Loucy (cell line): ENCODE data around the gene C10orf143.

Experiments used
- H2AFZ ChIP-seq: fragments of 200-600 bp; sonication (generic); 2 replicates; pipeline ENCODE4 v1.6.0; 2016; ENCODE audit warnings: antibody characterized with exemption, mild to moderate bottlenecking, low read length, moderate library complexity
- H3F3A ChIP-seq: fragments of 200-600 bp; 2 replicates; pipeline ENCODE4 v1.6.0; 2016; ENCODE audit warnings: antibody characterized with exemption, low read depth, mild to moderate bottlenecking
- H3K27me3 ChIP-seq: fragments of 200-600 bp; sonication (generic); 2 replicates; pipeline ENCODE4 v1.6.1; 2014; ENCODE audit warnings: low read length, mild to moderate bottlenecking; ENCODE audit not compliant: insufficient read depth, poor library complexity, severe bottlenecking
- H3K36me3 ChIP-seq: fragments of 200-600 bp; sonication (generic); 2 replicates; pipeline ENCODE4 v1.6.1; 2016; ENCODE audit warnings: low read length; ENCODE audit not compliant: insufficient read depth
- H3K4me1 ChIP-seq: fragments of 200-600 bp; sonication (generic); 2 replicates; pipeline ENCODE4 v1.5.1; 2014; ENCODE audit warnings: low read length, mild to moderate bottlenecking; ENCODE audit not compliant: insufficient read depth, poor library complexity, severe bottlenecking
- H3K4me2 ChIP-seq: fragments of 200-600 bp; sonication (generic); 2 replicates; pipeline ENCODE4 v1.6.0; 2014; ENCODE audit warnings: antibody characterized with exemption, low read length, low read depth, mild to moderate bottlenecking; ENCODE audit not compliant: poor library complexity, severe bottlenecking
- H3K4me3 ChIP-seq: fragments of 200-600 bp; sonication (generic); 2 replicates; pipeline ENCODE4 v1.5.1; 2014; ENCODE audit warnings: low read length, mild to moderate bottlenecking, mixed read lengths; ENCODE audit not compliant: poor library complexity, severe bottlenecking
- H3K79me2 ChIP-seq: fragments of 200-600 bp; sonication (generic); 2 replicates; pipeline ENCODE4 v1.6.1; 2014; ENCODE audit warnings: low read length; ENCODE audit not compliant: insufficient read depth
- H3K9ac ChIP-seq: fragments of 200-600 bp; sonication (generic); 2 replicates; pipeline ENCODE4 v1.6.0; 2014; ENCODE audit warnings: mild to moderate bottlenecking, low read depth, low read length, moderate library complexity; ENCODE audit not compliant: poor library complexity, severe bottlenecking
- H3K9me2 ChIP-seq: fragments of 200-600 bp; sonication (generic); replicated peaks from 2 replicates; pipeline ENCODE4 v1.6.1; 2016; ENCODE audit warnings: low read depth, low read length, mixed read lengths
- H3K9me3 ChIP-seq: fragments of 200-600 bp; sonication (generic); 2 replicates; pipeline ENCODE4 v1.6.1; 2014; ENCODE audit warnings: mild to moderate bottlenecking, antibody characterized with exemption, low read length, low read depth; ENCODE audit not compliant: insufficient read depth
- H4K20me1 ChIP-seq: fragments of 200-600 bp; sonication (generic); 2 replicates; pipeline ENCODE4 v1.6.0; 2014; ENCODE audit warnings: antibody characterized with exemption, low read length, mild to moderate bottlenecking; ENCODE audit not compliant: insufficient read depth, poor library complexity, severe bottlenecking
- EZH2phosphoT487 ChIP-seq: fragments of 200-600 bp; IDR thresholded peaks from 2 replicates; pipeline ENCODE4 v1.6.1; 2018; ENCODE audit warnings: antibody characterized with exemption, mild to moderate bottlenecking, moderate library complexity, borderline replicate concordance
- TF ChIP-seq, protein P1 (sequence below): fragments of 200-600 bp; sonication (generic); conservative IDR thresholded peaks from 2 replicates; pipeline ENCODE4 v1.5.1; 2014; ENCODE audit warnings: mild to moderate bottlenecking, antibody characterized with exemption, low read length

Gene C10orf143

DNA sequence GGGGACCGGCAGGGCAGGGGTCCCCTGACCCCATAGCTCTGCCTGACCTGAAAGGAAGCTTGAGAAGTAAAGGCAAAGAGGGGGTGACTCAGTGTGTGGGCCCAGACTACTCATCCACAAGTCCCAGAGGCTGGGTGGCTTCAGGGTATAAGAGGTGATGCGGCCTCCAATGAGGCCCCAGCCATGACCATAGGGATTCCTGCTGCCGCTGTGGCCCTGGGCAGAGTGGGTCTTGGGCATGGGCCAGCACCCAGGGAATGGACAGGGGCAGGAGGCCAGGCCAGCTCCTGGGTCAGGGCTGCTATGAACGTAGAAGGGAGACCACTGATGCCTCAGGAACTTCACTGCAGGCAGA lies 82.2 kb downstream of the C10orf143 start:
- Histone ChIP-seq H3K27me3 (no peaks in the 10 kb centered on the region), H3K4me3 (no peak overlapping the region), H3K4me1 (no peaks in the 10 kb centered on the region), H4K20me1 (no peaks in the 10 kb centered on the region), H3K9ac (no peak overlapping the region), H3K9me2 (no peaks in the 10 kb centered on the region), H2AFZ (no peak overlapping the region), H3K4me2 (no peak overlapping the region), H3K36me3 (no peaks in the 10 kb centered on the region), H3K79me2 (no peaks in the 10 kb centered on the region), H3K9me3 (no peaks in the 10 kb centered on the region; the same call in 1 of the 2 replicates), H3F3A (no peaks in the 10 kb centered on the region)
- TF ChIP-seq, protein P1, sequence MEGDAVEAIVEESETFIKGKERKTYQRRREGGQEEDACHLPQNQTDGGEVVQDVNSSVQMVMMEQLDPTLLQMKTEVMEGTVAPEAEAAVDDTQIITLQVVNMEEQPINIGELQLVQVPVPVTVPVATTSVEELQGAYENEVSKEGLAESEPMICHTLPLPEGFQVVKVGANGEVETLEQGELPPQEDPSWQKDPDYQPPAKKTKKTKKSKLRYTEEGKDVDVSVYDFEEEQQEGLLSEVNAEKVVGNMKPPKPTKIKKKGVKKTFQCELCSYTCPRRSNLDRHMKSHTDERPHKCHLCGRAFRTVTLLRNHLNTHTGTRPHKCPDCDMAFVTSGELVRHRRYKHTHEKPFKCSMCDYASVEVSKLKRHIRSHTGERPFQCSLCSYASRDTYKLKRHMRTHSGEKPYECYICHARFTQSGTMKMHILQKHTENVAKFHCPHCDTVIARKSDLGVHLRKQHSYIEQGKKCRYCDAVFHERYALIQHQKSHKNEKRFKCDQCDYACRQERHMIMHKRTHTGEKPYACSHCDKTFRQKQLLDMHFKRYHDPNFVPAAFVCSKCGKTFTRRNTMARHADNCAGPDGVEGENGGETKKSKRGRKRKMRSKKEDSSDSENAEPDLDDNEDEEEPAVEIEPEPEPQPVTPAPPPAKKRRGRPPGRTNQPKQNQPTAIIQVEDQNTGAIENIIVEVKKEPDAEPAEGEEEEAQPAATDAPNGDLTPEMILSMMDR: no peak
- no peak for TF ChIP-seq EZH2phosphoT487

DNA sequence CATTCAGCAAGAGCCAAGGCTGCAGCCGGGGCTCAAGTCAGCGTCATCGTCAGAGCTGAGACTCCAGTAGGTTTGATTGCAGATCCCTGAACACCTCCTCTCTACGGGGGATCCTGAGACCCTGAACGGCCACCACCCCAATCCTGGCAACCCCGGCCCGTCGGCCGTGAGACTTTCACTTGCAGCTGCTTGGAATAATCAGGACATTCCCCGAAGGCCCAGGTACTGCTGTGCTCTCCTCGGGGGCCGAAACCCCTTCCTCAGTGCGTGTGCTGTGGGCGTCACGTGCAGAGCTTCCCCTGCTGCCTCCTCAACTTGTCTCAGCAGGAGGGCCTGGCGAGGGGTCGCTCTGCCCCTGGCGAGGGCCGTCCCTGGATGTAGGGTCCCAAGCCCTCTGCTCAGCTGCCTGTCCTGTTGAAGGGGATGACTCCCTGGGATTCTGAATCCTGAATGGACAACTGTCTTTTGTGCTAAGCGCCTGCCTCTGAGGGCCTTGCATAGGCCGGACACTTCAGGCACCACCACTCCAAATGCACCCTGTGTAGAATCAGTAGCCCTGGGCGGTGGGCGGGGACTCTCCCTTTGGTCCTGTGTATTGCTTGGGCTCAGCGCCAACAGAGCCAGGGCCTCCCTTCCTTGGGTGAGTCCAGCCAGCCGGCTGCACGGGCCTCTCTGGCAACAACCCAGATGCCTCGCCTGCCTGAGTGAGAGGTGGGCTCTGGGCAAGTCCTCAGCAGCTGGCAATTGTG lies 82.7 kb downstream of the C10orf143 start:
- no peak overlapping the region for H3K4me2 ChIP-seq
- H3K4me3 ChIP-seq: no peak overlapping the region
- no peaks in the 10 kb centered on the region for H3K27me3 ChIP-seq
- no peaks in the 10 kb centered on the region; the same call in 1 of the 2 replicates for H3K9me3 ChIP-seq
- no peak overlapping the region for H3K9ac ChIP-seq
- H3K79me2 ChIP-seq: no peaks in the 10 kb centered on the region
- H3K4me1 ChIP-seq: no peaks in the 10 kb centered on the region
- no peaks in the 10 kb centered on the region for H3K9me2 ChIP-seq
- no peaks in the 10 kb centered on the region for H3K36me3 ChIP-seq
- H2AFZ ChIP-seq: no peak overlapping the region
- TF ChIP-seq, protein P1: no peak
- TF ChIP-seq EZH2phosphoT487: no peak
- no peaks in the 10 kb centered on the region for H4K20me1 ChIP-seq
- H3F3A ChIP-seq: no peaks in the 10 kb centered on the region

DNA sequence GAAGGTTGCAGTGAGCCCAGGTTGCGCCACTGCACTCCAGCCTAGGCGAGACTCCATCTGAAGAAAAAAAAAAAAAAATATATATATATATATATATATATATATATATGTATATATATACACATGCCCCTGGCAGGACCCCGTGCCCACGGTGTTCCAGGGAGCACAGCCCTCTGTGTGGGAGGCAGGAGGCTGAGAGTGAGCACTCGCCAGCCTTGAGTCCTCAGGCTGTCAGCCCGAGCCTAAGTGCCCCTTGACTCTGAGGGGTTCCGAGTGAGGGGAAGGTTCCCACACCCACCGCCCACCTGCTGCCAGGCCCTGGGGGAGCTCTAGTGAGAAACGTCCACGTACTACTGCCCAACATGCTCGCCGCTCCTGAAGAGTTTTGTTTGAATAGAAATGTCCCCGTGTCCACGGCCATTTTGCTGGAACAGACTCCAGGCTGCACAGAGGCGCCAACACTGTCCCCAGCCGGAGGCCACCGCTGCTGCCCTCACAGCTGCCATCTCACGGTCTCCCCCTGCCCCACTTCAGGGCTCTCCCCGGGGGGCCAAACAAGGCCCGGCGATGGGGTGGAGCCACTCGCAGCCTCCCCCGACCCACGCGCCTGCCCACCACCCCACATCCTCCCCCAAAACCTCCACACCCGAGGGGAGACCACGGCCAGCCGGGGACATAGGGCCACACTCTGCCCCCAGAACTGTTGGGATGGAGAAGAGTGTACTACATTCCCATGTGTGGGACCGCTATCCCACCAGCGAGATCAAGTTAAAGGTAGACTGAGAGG lies 83.8 kb downstream of the C10orf143 start:
- H3K27me3 ChIP-seq: no peaks in the 10 kb centered on the region
- no peaks in the 10 kb centered on the region for H3K4me1 ChIP-seq
- TF ChIP-seq EZH2phosphoT487: no peak
- TF ChIP-seq, protein P1: no peak
- H2AFZ ChIP-seq: no peak overlapping the region
- no peaks in the 10 kb centered on the region for H3K79me2 ChIP-seq
- no peak overlapping the region for H3K4me2 ChIP-seq
- H3K9ac ChIP-seq: no peak overlapping the region
- H3F3A ChIP-seq: no peaks in the 10 kb centered on the region
- H4K20me1 ChIP-seq: no peaks in the 10 kb centered on the region
- no peaks in the 10 kb centered on the region for H3K9me2 ChIP-seq
- H3K4me3 ChIP-seq: no peak overlapping the region
- no peaks in the 10 kb centered on the region for H3K36me3 ChIP-seq
- H3K9me3 ChIP-seq: no peaks in the 10 kb centered on the region; the same call in 1 of the 2 replicates
